Thyroid gland (tissue), 4 donors: Measurements from ENCODE around the gene CD38. TPM values are rescaled to one million over a fixed set of nuclear protein-coding genes. Genes with fewer than 3 reads are reported as not detected.
"Not testable (repeated sequence)": the region's sequence is repeated elsewhere in the genome, so short reads cannot be mapped to it uniquely, and the experiment has no call there.

Source experiments
- DNase-seq, 2 donors: peaks; one replicate each; pipeline ENCODE4 v3.0.0-alpha.2; 2019
- H3K27ac ChIP-seq, 3 donors: fragments of 200-600 bp; sonication (generic); 1 replicate in 2 of 3; 2 replicates in 1 of 3; pipeline ENCODE4 v1.5.1; 2016 to 2019; ENCODE audit warnings: mild to moderate bottlenecking in 1 of 3, moderate library complexity in 1 of 3
- H3K27me3 ChIP-seq: fragments of 200-600 bp; sonication (generic); one replicate; pipeline ENCODE4 v1.5.1; 2019
- H3K36me3 ChIP-seq, 2 donors: fragments of 200-600 bp; sonication (generic); one replicate each; pipeline ENCODE4 v1.5.1; 2016 to 2019
- H3K4me1 ChIP-seq, 2 donors: fragments of 200-600 bp; sonication (generic); one replicate each; pipeline ENCODE4 v1.5.1; 2017 to 2019
- H3K4me3 ChIP-seq, 3 donors: fragments of 200-600 bp; sonication (generic); replicated peaks in 1 of 3; 1 replicate in 2 of 3; 2 replicates in 1 of 3; pipeline ENCODE4 v1.5.1; 2016; ENCODE audit warnings: mild to moderate bottlenecking in 1 of 3
- H3K9me3 ChIP-seq: fragments of 200-600 bp; sonication (generic); one replicate; pipeline ENCODE4 v1.5.1; 2017
- POLR2A ChIP-seq, 2 donors: fragments of 450-650 bp; IDR thresholded peaks; one replicate each; pipeline ENCODE4 v1.6.1; 2017; ENCODE audit warnings: antibody characterized with exemption in 2 of 2, mild to moderate bottlenecking in 2 of 2, moderate library complexity in 1 of 2
- WGBS, 2 donors: methylation state at CpG; one replicate each; pipeline ENCODE4 v1.1.5; 2017; 5-methylcytosine and 5-hydroxymethylcytosine counted together
- intact Hi-C: fragments of 100-400 bp; cut with DNase I; formaldehyde crosslinking; loops from one replicate; pipeline ENCODE4 v1.15.1; 2023
- total RNA-seq, 4 donors: library from RNA; depleted of rRNA; stranded (reverse); fragments of >200 nt; gene quantifications; one replicate each; pipeline ENCODE4 v1.2.3, GENCODE V29; 2016
- TF ChIP-seq, protein P1 (sequence below), 6 experiments: fragments of 200-600 bp in 3 of 6; fragments of 450-650 bp in 3 of 6; sonication (generic) in 3 of 6; IDR thresholded peaks; one replicate each; pipeline ENCODE4 v1.5.1; 2016 to 2019; ENCODE audit warnings: antibody characterized with exemption in 6 of 6, mild to moderate bottlenecking in 2 of 6, inconsistent platforms in 1 of 6, moderate library complexity in 1 of 6

Gene CD38
- total RNA-seq, 4 donors from 2014 or later: 3.7 to 13.3 (median 9.5) TPM

DNA sequence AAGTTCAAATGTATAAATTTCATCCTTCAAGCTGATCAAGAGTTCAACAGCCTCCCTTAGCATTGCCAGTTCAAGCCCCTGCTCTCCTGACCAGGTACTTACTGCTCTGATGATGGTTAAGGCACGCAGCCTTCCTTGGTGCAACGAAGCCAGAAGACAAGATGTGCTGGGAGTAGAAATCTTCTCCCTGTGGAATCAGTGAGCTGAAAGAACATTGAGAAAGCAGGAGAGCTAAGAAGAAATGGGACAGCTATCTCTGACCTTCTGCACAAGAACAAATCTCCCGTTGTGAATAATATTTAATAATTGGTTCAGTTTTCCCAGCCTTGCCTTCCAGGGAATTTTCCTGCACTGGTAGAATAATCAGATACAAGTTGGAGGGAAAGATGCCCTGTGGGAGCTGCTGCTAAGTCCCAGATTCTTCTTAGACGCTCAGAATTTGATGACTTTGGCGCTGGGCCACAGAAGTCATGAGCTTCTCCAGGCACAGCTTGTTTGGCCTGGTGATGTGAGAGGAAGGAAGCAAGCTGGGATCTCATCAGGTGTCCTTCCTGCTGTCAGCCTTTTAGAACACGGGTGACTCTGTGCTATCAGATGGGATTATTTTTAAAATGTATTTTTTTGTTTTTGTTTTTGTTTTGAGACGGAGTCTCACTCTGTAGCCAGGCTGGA lies 77.8 kb downstream of the CD38 start:
- DNase-seq: peak; percentile 27 to 30
- 64 to 66% methylated on average over 7 of the region's 7 CpGs for WGBS, 2 donors
- Histone ChIP-seq H3K36me3 (no peaks in the 10 kb centered on the region), H3K4me1 (no peaks in the 10 kb centered on the region), H3K27me3 (no peaks in the 10 kb centered on the region), H3K27ac (no peak overlapping the region), H3K4me3 (no peak overlapping the region), H3K9me3 (no peaks in the 10 kb centered on the region)
- TF ChIP-seq, protein P1, sequence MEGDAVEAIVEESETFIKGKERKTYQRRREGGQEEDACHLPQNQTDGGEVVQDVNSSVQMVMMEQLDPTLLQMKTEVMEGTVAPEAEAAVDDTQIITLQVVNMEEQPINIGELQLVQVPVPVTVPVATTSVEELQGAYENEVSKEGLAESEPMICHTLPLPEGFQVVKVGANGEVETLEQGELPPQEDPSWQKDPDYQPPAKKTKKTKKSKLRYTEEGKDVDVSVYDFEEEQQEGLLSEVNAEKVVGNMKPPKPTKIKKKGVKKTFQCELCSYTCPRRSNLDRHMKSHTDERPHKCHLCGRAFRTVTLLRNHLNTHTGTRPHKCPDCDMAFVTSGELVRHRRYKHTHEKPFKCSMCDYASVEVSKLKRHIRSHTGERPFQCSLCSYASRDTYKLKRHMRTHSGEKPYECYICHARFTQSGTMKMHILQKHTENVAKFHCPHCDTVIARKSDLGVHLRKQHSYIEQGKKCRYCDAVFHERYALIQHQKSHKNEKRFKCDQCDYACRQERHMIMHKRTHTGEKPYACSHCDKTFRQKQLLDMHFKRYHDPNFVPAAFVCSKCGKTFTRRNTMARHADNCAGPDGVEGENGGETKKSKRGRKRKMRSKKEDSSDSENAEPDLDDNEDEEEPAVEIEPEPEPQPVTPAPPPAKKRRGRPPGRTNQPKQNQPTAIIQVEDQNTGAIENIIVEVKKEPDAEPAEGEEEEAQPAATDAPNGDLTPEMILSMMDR (IDR thresholded peaks at IDR 0.05): no peak
- TF ChIP-seq POLR2A (IDR thresholded peaks at IDR 0.05): no peak
- intact Hi-C loops: no loop called here

DNA sequence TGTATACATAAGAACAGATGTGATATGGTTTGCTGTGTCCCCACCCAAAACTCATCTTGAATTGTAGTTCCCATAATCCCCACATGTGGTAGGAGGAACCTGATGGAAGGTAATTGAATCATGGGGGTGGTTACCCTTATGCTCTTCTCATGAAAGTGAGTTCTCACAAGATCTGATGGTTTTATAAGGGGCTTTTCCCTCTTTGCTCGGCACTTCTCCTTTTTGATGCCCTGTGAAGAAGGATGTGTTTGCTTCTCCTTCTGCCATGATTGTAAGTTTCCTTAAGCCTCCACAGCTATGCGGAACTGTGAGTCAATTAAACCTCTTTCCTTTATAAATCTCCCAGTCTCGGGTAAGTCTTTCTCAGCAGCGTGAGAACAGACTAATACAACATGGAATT lies 83.1 kb downstream of the CD38 start:
- intact Hi-C loops, H3K27ac ChIP-seq, H3K27me3 ChIP-seq, H3K4me1 ChIP-seq, DNase-seq, H3K9me3 ChIP-seq, H3K4me3 ChIP-seq, H3K36me3 ChIP-seq: not testable (repeated sequence)
- 72 to 77% methylated on average over 4 of the region's 4 CpGs for WGBS, 2 donors

DNA sequence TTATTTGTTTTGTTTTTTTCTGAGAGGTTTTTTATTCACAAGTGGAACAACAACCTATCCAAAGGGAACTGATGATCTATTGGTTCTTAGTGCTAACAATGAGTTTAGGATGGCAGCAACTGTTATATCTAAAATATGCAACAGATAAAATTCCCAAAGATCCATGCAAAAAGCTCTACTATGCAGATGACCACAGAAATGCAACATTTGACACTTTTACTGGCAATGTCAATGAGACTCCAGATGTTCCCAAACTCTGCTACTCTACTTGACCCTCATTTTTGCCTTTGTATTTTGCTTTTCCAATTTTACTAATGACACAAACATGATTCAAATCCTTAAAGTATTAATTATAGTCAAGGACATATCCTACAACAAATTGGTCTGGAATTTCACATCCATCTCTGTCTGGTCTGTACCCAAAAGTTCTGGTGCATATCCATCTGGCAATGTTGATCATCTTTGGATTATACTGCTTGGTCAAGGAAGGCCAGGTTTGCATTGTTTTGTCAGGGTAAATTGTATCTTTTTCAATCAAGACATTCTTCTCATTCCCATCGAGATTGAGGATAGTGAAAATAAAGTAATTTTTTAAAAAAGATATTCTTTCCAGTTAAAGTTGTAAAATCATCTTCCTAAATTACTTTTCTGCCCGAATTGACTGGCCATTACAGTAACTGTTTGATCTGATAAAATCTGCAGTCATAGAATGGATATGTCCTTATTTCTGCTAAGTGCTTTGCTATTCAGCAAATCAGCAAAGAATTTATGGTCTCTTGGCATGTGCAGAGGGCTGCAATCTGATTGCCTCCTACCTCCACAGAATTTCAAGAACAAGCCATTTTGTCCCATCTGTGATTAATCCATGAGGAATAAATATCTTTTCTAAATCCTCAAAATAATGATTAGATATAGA lies 86.8 kb downstream of the CD38 start:
- WGBS, 2 donors: 72 to 80% methylated on average over 2 of the region's 2 CpGs
- intact Hi-C loops: no loop called here
- Histone ChIP-seq H3K9me3 (no peaks in the 10 kb centered on the region), H3K27me3 (no peaks in the 10 kb centered on the region), H3K4me1 (no peaks in the 10 kb centered on the region), H3K36me3 (no peaks in the 10 kb centered on the region), H3K4me3 (no peak overlapping the region), H3K27ac (no peak overlapping the region)
- TF ChIP-seq, protein P1 (IDR thresholded peaks at IDR 0.05): no peak
- no peak for TF ChIP-seq POLR2A (IDR thresholded peaks at IDR 0.05)
- no peak for DNase-seq

DNA sequence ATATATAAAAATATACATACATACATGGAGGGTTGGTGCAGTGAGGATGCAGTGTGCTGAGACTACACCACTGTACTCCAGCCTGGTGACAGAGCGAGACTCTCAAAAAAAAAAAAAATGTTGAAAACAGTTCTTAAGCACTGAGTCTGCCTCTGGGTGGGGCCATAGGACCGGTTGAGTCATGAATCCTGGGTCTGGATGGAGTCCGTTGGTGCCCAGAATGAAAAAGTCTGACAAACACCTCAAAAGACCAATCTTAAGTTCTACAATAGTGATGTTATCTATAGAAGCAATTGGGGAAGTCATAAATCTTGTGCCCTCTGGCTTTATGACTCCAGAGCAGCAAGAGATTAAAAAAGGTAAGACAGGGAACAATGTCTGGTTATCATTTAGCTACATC lies 90.0 kb downstream of the CD38 start:
- DNase-seq: no peak
- no peak overlapping the region for H3K27ac ChIP-seq

DNA sequence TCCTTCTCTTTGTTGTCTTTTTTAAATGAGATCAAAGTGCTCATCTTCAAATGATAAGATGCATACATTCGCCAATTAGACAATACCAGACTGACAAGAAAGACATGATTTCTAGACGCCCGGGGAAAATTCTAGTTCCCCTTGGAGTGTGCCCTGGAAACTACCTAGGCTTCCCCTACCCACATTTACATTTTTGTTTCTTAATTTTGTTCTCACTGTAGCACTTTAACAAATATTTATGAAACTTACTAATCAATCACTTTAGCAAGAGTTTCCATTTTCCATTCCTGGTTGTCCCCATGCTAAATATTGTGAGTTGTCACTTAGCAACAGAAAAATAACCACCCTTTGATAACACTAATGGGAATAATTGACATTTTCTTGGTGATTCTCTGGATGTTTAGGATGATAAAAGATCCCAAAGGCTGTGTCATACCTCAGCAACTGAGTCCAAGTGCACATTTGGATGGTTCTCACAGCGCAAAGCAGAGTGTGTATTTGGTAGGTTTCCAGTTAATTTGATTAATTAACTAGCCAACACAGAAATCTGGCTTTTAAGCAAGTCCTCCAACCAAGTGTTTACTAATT lies 90.8 kb downstream of the CD38 start:
- Histone ChIP-seq H3K4me3 (no peak overlapping the region), H3K4me1 (no peaks in the 10 kb centered on the region), H3K27ac (no peak overlapping the region), H3K27me3 (no peaks in the 10 kb centered on the region), H3K9me3 (no peaks in the 10 kb centered on the region), H3K36me3 (no peaks in the 10 kb centered on the region)
- WGBS, 2 donors: 85 to 92% methylated on average over 4 of the region's 4 CpGs
- intact Hi-C loops: no loop called here
- DNase-seq: no peak
- TF ChIP-seq POLR2A (IDR thresholded peaks at IDR 0.05): no peak
- TF ChIP-seq, protein P1 (IDR thresholded peaks at IDR 0.05): no peak

More for the DNA sequence above, 90.0 kb downstream of the CD38 start:
- Histone ChIP-seq H3K4me3 (no peak overlapping the region), H3K9me3 (no peaks in the 10 kb centered on the region), H3K36me3 (no peaks in the 10 kb centered on the region), H3K27me3 (no peaks in the 10 kb centered on the region), H3K4me1 (no peaks in the 10 kb centered on the region)
- TF ChIP-seq, protein P1 (IDR thresholded peaks at IDR 0.05): no peak
- no peak for TF ChIP-seq POLR2A (IDR thresholded peaks at IDR 0.05)
- intact Hi-C loops: no loop called here
- 64 to 68% methylated on average over 3 of the region's 3 CpGs for WGBS, 2 donors
